SK-N-SH (cell line): Measurements from ENCODE around the gene TPRG1. TPM values are rescaled to one million over a fixed set of nuclear protein-coding genes. Genes with fewer than 3 reads are reported as not detected.

Source experiments
- CTCF ChIA-PET: fragments of 300-600, 350-600 bp; formaldehyde crosslinking; extraction: SDS; loops from one replicate; lab custom pipeline; 2021; lab: Yijun Ruan, JAX
- POLR2A ChIA-PET: fragments of 350-600 bp; sonication (Branson Sonifier 250); formaldehyde crosslinking; extraction: SDS; loops from one replicate; lab custom pipeline; 2020; ENCODE audit warnings: antibody characterized with exemption, inconsistent platforms; lab: Yijun Ruan, JAX
- DNase-seq: peaks from one replicate; pipeline ENCODE4 v3.0.0; 2012
- H2AFZ ChIP-seq: fragments of 200-600 bp; sonication (generic); 2 replicates; pipeline ENCODE4 v1.8.1; 2016; ENCODE audit warnings: antibody characterized with exemption, mild to moderate bottlenecking, low read depth
- H3F3A ChIP-seq: fragments of 200-600 bp; sonication (generic); replicated peaks from 2 replicates; pipeline ENCODE3; 2016; ENCODE audit warnings: antibody characterized with exemption, mild to moderate bottlenecking; ENCODE audit not compliant: insufficient read depth
- H3K27ac ChIP-seq, 2 experiments: fragments of 200-500 bp in 1 of 2; fragments of 200-600 bp in 1 of 2; sonication (Bioruptor generic) in 1 of 2; sonication (generic), shearing (Covaris generic) in 1 of 2; 2 replicates each; pipeline versions ENCODE4 v1.5.1 to v1.6.1; 2014 to 2016; ENCODE audit warnings: low read depth in 2 of 2, inconsistent platforms in 1 of 2, low read length in 1 of 2, mild to moderate bottlenecking in 1 of 2, mixed read lengths in 1 of 2
- H3K27me3 ChIP-seq: fragments of 200-600 bp; sonication (generic), shearing (Covaris generic); 2 replicates; pipeline ENCODE4 v1.6.1; 2016; ENCODE audit warnings: mixed run types; ENCODE audit not compliant: insufficient read depth
- H3K36me3 ChIP-seq, 2 experiments: fragments of 200-500 bp in 1 of 2; fragments of 200-600 bp in 1 of 2; sonication (Bioruptor generic) in 1 of 2; sonication (generic) in 1 of 2; replicated peaks in 1 of 2; 2 replicates each; pipeline versions ENCODE3 to v1.5.1; 2014 to 2016; ENCODE audit warnings: low read length in 1 of 2, mild to moderate bottlenecking in 1 of 2; ENCODE audit not compliant: insufficient read depth in 2 of 2, control insufficient read depth in 1 of 2
- H3K4me1 ChIP-seq, 2 experiments: fragments of 200-500 bp in 1 of 2; fragments of 200-600 bp in 1 of 2; sonication (Bioruptor generic) in 1 of 2; sonication (generic), shearing (Covaris generic) in 1 of 2; 2 replicates each; pipeline versions ENCODE4 v1.5.1 to v1.6.1; 2014 to 2016; ENCODE audit warnings: low read depth in 1 of 2, low read length in 1 of 2, mixed run types in 1 of 2; ENCODE audit not compliant: insufficient read depth in 2 of 2, control insufficient read depth in 1 of 2
- H3K4me2 ChIP-seq: fragments of 200-600 bp; sonication (generic), shearing (Covaris generic); 2 replicates; pipeline ENCODE4 v1.6.1; 2017; ENCODE audit warnings: mixed run types
- H3K4me3 ChIP-seq, 2 experiments: fragments of 200-500 bp in 1 of 2; fragments of 200-600 bp in 1 of 2; sonication (Bioruptor generic) in 1 of 2; sonication (generic), shearing (Covaris generic) in 1 of 2; 2 replicates each; pipeline versions ENCODE4 v1.5.1 to v1.8.1; 2014 to 2016; ENCODE audit warnings: low read depth in 2 of 2, inconsistent platforms in 1 of 2, low read length in 1 of 2, mild to moderate bottlenecking in 1 of 2, mixed read lengths in 1 of 2, moderate library complexity in 1 of 2
- H3K79me2 ChIP-seq: fragments of 200-600 bp; sonication (generic); 2 replicates; pipeline ENCODE4 v1.8.1; 2017; ENCODE audit warnings: mild to moderate bottlenecking; ENCODE audit not compliant: insufficient read depth
- H3K9ac ChIP-seq: fragments of 200-600 bp; sonication (generic); 2 replicates; pipeline ENCODE4 v1.6.1; 2017; ENCODE audit warnings: mixed run types
- H3K9me2 ChIP-seq: fragments of 200-600 bp; sonication (generic); 2 replicates; pipeline ENCODE4 v1.6.1; 2017; ENCODE audit warnings: mixed run types
- H3K9me3 ChIP-seq: fragments of 200-600 bp; sonication (generic); 2 replicates; pipeline ENCODE4 v1.6.1; 2017; ENCODE audit warnings: mixed run types, mild to moderate bottlenecking, moderate library complexity
- H4K20me1 ChIP-seq: fragments of 200-600 bp; sonication (generic); 2 replicates; pipeline ENCODE4 v1.6.1; 2017; ENCODE audit warnings: mild to moderate bottlenecking, mixed run types; ENCODE audit not compliant: insufficient read depth
- CHD2 ChIP-seq: fragments of 150-350 bp; IDR thresholded peaks from 2 replicates; pipeline ENCODE4 v1.6.1; 2018; ENCODE audit warnings: low read length; ENCODE audit not compliant: partially characterized antibody
- ELF1 ChIP-seq: IDR thresholded peaks from 2 replicates; pipeline ENCODE4 v1.4.0; 2012
- FOSL2 ChIP-seq: IDR thresholded peaks from 2 replicates; pipeline ENCODE4 v1.4.0; 2012; ENCODE audit warnings: low read depth, mild to moderate bottlenecking, moderate library complexity, borderline replicate concordance
- GABPA ChIP-seq: IDR thresholded peaks from 2 replicates; pipeline ENCODE4 v1.4.0; 2012; ENCODE audit warnings: low read depth, mild to moderate bottlenecking
- NRF1 ChIP-seq: IDR thresholded peaks from 2 replicates; pipeline ENCODE4 v1.6.1; 2012; ENCODE audit warnings: low read depth, mild to moderate bottlenecking, low read length
- POLR2AphosphoS5 ChIP-seq: IDR thresholded peaks from 2 replicates; pipeline ENCODE4 v1.6.1; 2012; ENCODE audit warnings: low read depth, low read length
- SIN3A ChIP-seq: IDR thresholded peaks from 2 replicates; pipeline ENCODE4 v1.6.1; 2012; ENCODE audit warnings: low read depth, mild to moderate bottlenecking, low read length, moderate library complexity, borderline replicate concordance
- SMC3 ChIP-seq: IDR thresholded peaks from 2 replicates; pipeline ENCODE4 v1.6.1; 2012; ENCODE audit warnings: low read depth, low read length, improper control_type of control experiment
- TAF1 ChIP-seq: IDR thresholded peaks from 2 replicates; pipeline ENCODE4 v1.6.1; 2012; ENCODE audit warnings: low read depth, mild to moderate bottlenecking, low read length, moderate library complexity, borderline replicate concordance
- TCF12 ChIP-seq: IDR thresholded peaks from 2 replicates; pipeline ENCODE4 v1.4.0; 2012
- TEAD4 ChIP-seq: IDR thresholded peaks from 2 replicates; pipeline ENCODE4 v1.4.0; 2012; ENCODE audit warnings: mild to moderate bottlenecking, borderline replicate concordance; ENCODE audit not compliant: insufficient read depth
- YY1 ChIP-seq: IDR thresholded peaks from 2 replicates; pipeline ENCODE4 v1.4.0; 2012; ENCODE audit warnings: low read depth, mild to moderate bottlenecking
- WGBS: methylation state at CpG from one replicate; pipeline ENCODE4 v1.1.6; 2017; ENCODE audit warnings: low lambda C conversion rate; 5-methylcytosine and 5-hydroxymethylcytosine counted together
- polyA plus RNA-seq, 3 experiments: library from polyadenylated mRNA; depleted of rRNA; stranded (reverse); fragments of >200 nt; gene quantifications; 2 replicates each; pipeline ENCODE4 v1.2.3, GENCODE V29; 2012
- TF ChIP-seq, protein P1 (sequence below): IDR thresholded peaks from 2 replicates; pipeline ENCODE4 v1.4.0; 2012; ENCODE audit warnings: low read depth, borderline replicate concordance
- TF ChIP-seq, protein P2 (sequence below): IDR thresholded peaks from 2 replicates; pipeline ENCODE4; 2012
- TF ChIP-seq, protein P3 (sequence below): IDR thresholded peaks from 2 replicates; pipeline ENCODE4 v1.6.1; 2012; ENCODE audit warnings: mild to moderate bottlenecking, low read depth, low read length, moderate library complexity

TPRG1 gene
- polyA plus RNA-seq, 1 of the 3 experiments (the other 2 are of a cell fraction): 0.64 TPM

GRCh38 chr3:189249987-189250386 is 78.2 kb downstream of the TPRG1 start:
- Histone ChIP-seq H3K36me3 (no peaks in the 10 kb centered on the region), H3K27ac (no peak overlapping the region), H3K9ac (no peak overlapping the region), H3K4me1 (no peaks in the 10 kb centered on the region), H3F3A (no peaks in the 10 kb centered on the region), H3K79me2 (no peaks in the 10 kb centered on the region), H3K9me2 (peaks cover 4% of the 10 kb centered on the region; the same call in 1 of the 2 replicates), H3K27me3 (no peaks in the 10 kb centered on the region), H2AFZ (no peak overlapping the region), H3K9me3 (no peaks in the 10 kb centered on the region), H3K4me3 (no peak overlapping the region), H4K20me1 (no peaks in the 10 kb centered on the region), H3K4me2 (no peak overlapping the region)
- ChIA-PET POLR2A (no interaction called here), CTCF (interaction anchor here (0.9 kb wide), 1 partner anchor 83 kb away, joined by 3 read pairs; no protein-coding TSS in a partner anchor)
- TF ChIP-seq TAF1: no peak
- TF ChIP-seq, protein P1, sequence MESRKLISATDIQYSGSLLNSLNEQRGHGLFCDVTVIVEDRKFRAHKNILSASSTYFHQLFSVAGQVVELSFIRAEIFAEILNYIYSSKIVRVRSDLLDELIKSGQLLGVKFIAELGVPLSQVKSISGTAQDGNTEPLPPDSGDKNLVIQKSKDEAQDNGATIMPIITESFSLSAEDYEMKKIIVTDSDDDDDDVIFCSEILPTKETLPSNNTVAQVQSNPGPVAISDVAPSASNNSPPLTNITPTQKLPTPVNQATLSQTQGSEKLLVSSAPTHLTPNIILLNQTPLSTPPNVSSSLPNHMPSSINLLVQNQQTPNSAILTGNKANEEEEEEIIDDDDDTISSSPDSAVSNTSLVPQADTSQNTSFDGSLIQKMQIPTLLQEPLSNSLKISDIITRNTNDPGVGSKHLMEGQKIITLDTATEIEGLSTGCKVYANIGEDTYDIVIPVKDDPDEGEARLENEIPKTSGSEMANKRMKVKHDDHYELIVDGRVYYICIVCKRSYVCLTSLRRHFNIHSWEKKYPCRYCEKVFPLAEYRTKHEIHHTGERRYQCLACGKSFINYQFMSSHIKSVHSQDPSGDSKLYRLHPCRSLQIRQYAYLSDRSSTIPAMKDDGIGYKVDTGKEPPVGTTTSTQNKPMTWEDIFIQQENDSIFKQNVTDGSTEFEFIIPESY: no peak
- no peak for TF ChIP-seq SIN3A
- TF ChIP-seq NRF1: no peak
- TF ChIP-seq TEAD4: no peak
- TF ChIP-seq GABPA: no peak
- no peak for TF ChIP-seq FOSL2
- TF ChIP-seq ELF1: no peak
- no peak for TF ChIP-seq SMC3
- no peak for TF ChIP-seq POLR2AphosphoS5
- TF ChIP-seq CHD2: no peak
- no peak for TF ChIP-seq TCF12
- TF ChIP-seq, protein P2, sequence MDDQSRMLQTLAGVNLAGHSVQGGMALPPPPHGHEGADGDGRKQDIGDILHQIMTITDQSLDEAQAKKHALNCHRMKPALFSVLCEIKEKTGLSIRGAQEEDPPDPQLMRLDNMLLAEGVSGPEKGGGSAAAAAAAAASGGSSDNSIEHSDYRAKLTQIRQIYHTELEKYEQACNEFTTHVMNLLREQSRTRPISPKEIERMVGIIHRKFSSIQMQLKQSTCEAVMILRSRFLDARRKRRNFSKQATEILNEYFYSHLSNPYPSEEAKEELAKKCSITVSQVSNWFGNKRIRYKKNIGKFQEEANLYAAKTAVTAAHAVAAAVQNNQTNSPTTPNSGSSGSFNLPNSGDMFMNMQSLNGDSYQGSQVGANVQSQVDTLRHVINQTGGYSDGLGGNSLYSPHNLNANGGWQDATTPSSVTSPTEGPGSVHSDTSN: no peak
- TF ChIP-seq YY1: no peak
- TF ChIP-seq, protein P3, sequence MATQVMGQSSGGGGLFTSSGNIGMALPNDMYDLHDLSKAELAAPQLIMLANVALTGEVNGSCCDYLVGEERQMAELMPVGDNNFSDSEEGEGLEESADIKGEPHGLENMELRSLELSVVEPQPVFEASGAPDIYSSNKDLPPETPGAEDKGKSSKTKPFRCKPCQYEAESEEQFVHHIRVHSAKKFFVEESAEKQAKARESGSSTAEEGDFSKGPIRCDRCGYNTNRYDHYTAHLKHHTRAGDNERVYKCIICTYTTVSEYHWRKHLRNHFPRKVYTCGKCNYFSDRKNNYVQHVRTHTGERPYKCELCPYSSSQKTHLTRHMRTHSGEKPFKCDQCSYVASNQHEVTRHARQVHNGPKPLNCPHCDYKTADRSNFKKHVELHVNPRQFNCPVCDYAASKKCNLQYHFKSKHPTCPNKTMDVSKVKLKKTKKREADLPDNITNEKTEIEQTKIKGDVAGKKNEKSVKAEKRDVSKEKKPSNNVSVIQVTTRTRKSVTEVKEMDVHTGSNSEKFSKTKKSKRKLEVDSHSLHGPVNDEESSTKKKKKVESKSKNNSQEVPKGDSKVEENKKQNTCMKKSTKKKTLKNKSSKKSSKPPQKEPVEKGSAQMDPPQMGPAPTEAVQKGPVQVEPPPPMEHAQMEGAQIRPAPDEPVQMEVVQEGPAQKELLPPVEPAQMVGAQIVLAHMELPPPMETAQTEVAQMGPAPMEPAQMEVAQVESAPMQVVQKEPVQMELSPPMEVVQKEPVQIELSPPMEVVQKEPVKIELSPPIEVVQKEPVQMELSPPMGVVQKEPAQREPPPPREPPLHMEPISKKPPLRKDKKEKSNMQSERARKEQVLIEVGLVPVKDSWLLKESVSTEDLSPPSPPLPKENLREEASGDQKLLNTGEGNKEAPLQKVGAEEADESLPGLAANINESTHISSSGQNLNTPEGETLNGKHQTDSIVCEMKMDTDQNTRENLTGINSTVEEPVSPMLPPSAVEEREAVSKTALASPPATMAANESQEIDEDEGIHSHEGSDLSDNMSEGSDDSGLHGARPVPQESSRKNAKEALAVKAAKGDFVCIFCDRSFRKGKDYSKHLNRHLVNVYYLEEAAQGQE: no peak
- no peak for DNase-seq
- 5% methylated on average over 1 of the region's 1 CpG for WGBS
